ENCODE data around the gene ZNF22.

- TF ChIP-seq POLR2A (IDR thresholded peaks at IDR 0.05; ENCODE audit: low read depth, low read length) (no peak), POLR2AphosphoS5 (IDR thresholded peaks at IDR 0.05; ENCODE audit: low read depth, low read length) (no peak)
These were observed 34.5 kb upstream of the ZNF22 start for GRCh38 chr10:44966129-44966815.

All from GM12892 (cell line).